SK-N-SH (cell line): Measurements from ENCODE around the gene PDLIM5. TPM values are rescaled to one million over a fixed set of nuclear protein-coding genes. Genes with fewer than 3 reads are reported as not detected.

Source experiments
- CTCF ChIA-PET: fragments of 300-600, 350-600 bp; formaldehyde crosslinking; extraction: SDS; loops from one replicate; lab custom pipeline; 2021; lab: Yijun Ruan, JAX
- POLR2A ChIA-PET: fragments of 350-600 bp; sonication (Branson Sonifier 250); formaldehyde crosslinking; extraction: SDS; loops from one replicate; lab custom pipeline; 2020; ENCODE audit warnings: antibody characterized with exemption, inconsistent platforms; lab: Yijun Ruan, JAX
- DNase-seq: peaks from one replicate; pipeline ENCODE4 v3.0.0; 2012
- H2AFZ ChIP-seq: fragments of 200-600 bp; sonication (generic); 2 replicates; pipeline ENCODE4 v1.8.1; 2016; ENCODE audit warnings: antibody characterized with exemption, mild to moderate bottlenecking, low read depth
- H3F3A ChIP-seq: fragments of 200-600 bp; sonication (generic); replicated peaks from 2 replicates; pipeline ENCODE3; 2016; ENCODE audit warnings: antibody characterized with exemption, mild to moderate bottlenecking; ENCODE audit not compliant: insufficient read depth
- H3K27ac ChIP-seq, 2 experiments: fragments of 200-500 bp in 1 of 2; fragments of 200-600 bp in 1 of 2; sonication (Bioruptor generic) in 1 of 2; sonication (generic), shearing (Covaris generic) in 1 of 2; 2 replicates each; pipeline versions ENCODE4 v1.5.1 to v1.6.1; 2014 to 2016; ENCODE audit warnings: low read depth in 2 of 2, inconsistent platforms in 1 of 2, low read length in 1 of 2, mild to moderate bottlenecking in 1 of 2, mixed read lengths in 1 of 2
- H3K27me3 ChIP-seq: fragments of 200-600 bp; sonication (generic), shearing (Covaris generic); 2 replicates; pipeline ENCODE4 v1.6.1; 2016; ENCODE audit warnings: mixed run types; ENCODE audit not compliant: insufficient read depth
- H3K36me3 ChIP-seq, 2 experiments: fragments of 200-500 bp in 1 of 2; fragments of 200-600 bp in 1 of 2; sonication (Bioruptor generic) in 1 of 2; sonication (generic) in 1 of 2; replicated peaks in 1 of 2; 2 replicates each; pipeline versions ENCODE3 to v1.5.1; 2014 to 2016; ENCODE audit warnings: low read length in 1 of 2, mild to moderate bottlenecking in 1 of 2; ENCODE audit not compliant: insufficient read depth in 2 of 2, control insufficient read depth in 1 of 2
- H3K4me1 ChIP-seq, 2 experiments: fragments of 200-500 bp in 1 of 2; fragments of 200-600 bp in 1 of 2; sonication (Bioruptor generic) in 1 of 2; sonication (generic), shearing (Covaris generic) in 1 of 2; 2 replicates each; pipeline versions ENCODE4 v1.5.1 to v1.6.1; 2014 to 2016; ENCODE audit warnings: low read depth in 1 of 2, low read length in 1 of 2, mixed run types in 1 of 2; ENCODE audit not compliant: insufficient read depth in 2 of 2, control insufficient read depth in 1 of 2
- H3K4me2 ChIP-seq: fragments of 200-600 bp; sonication (generic), shearing (Covaris generic); 2 replicates; pipeline ENCODE4 v1.6.1; 2017; ENCODE audit warnings: mixed run types
- H3K4me3 ChIP-seq, 2 experiments: fragments of 200-500 bp in 1 of 2; fragments of 200-600 bp in 1 of 2; sonication (Bioruptor generic) in 1 of 2; sonication (generic), shearing (Covaris generic) in 1 of 2; 2 replicates each; pipeline versions ENCODE4 v1.5.1 to v1.8.1; 2014 to 2016; ENCODE audit warnings: low read depth in 2 of 2, inconsistent platforms in 1 of 2, low read length in 1 of 2, mild to moderate bottlenecking in 1 of 2, mixed read lengths in 1 of 2, moderate library complexity in 1 of 2
- H3K79me2 ChIP-seq: fragments of 200-600 bp; sonication (generic); 2 replicates; pipeline ENCODE4 v1.8.1; 2017; ENCODE audit warnings: mild to moderate bottlenecking; ENCODE audit not compliant: insufficient read depth
- H3K9ac ChIP-seq: fragments of 200-600 bp; sonication (generic); 2 replicates; pipeline ENCODE4 v1.6.1; 2017; ENCODE audit warnings: mixed run types
- H3K9me2 ChIP-seq: fragments of 200-600 bp; sonication (generic); 2 replicates; pipeline ENCODE4 v1.6.1; 2017; ENCODE audit warnings: mixed run types
- H3K9me3 ChIP-seq: fragments of 200-600 bp; sonication (generic); 2 replicates; pipeline ENCODE4 v1.6.1; 2017; ENCODE audit warnings: mixed run types, mild to moderate bottlenecking, moderate library complexity
- H4K20me1 ChIP-seq: fragments of 200-600 bp; sonication (generic); 2 replicates; pipeline ENCODE4 v1.6.1; 2017; ENCODE audit warnings: mild to moderate bottlenecking, mixed run types; ENCODE audit not compliant: insufficient read depth
- CHD2 ChIP-seq: fragments of 150-350 bp; IDR thresholded peaks from 2 replicates; pipeline ENCODE4 v1.6.1; 2018; ENCODE audit warnings: low read length; ENCODE audit not compliant: partially characterized antibody
- EP300 ChIP-seq, 2 experiments: IDR thresholded peaks; 2 replicates each; pipeline versions ENCODE4 v1.4.0 to v1.6.1; 2012; ENCODE audit warnings: borderline replicate concordance in 1 of 2, low read depth in 1 of 2, low read length in 1 of 2
- EZH2phosphoT487 ChIP-seq: fragments of 200-600 bp; sonication (generic); IDR thresholded peaks from 2 replicates; pipeline ENCODE4 v1.6.1; 2017; ENCODE audit warnings: low read depth, mixed run types, mild to moderate bottlenecking, antibody characterized with exemption, moderate library complexity, borderline replicate concordance
- FOSL2 ChIP-seq: IDR thresholded peaks from 2 replicates; pipeline ENCODE4 v1.4.0; 2012; ENCODE audit warnings: low read depth, mild to moderate bottlenecking, moderate library complexity, borderline replicate concordance
- FOXJ3 ChIP-seq: sonication (generic); formaldehyde crosslinking; IDR thresholded peaks from 2 replicates; pipeline ENCODE4 v1.5.1; 2020; ENCODE audit warnings: mild to moderate bottlenecking, missing genetic modification reagents
- GABPA ChIP-seq: IDR thresholded peaks from 2 replicates; pipeline ENCODE4 v1.4.0; 2012; ENCODE audit warnings: low read depth, mild to moderate bottlenecking
- JUND ChIP-seq: IDR thresholded peaks from 2 replicates; pipeline ENCODE4 v1.4.0; 2012
- MAX ChIP-seq: IDR thresholded peaks from 2 replicates; pipeline ENCODE4 v1.4.0; 2012; ENCODE audit warnings: low read depth
- MEF2A ChIP-seq: IDR thresholded peaks from 2 replicates; pipeline ENCODE4 v1.4.0; 2012; ENCODE audit warnings: low read depth, borderline replicate concordance
- MXI1 ChIP-seq: IDR thresholded peaks from 2 replicates; pipeline ENCODE4 v1.6.1; 2012; ENCODE audit warnings: mild to moderate bottlenecking, low read depth, low read length, improper control_type of control experiment
- NFIC ChIP-seq: IDR thresholded peaks from 2 replicates; pipeline ENCODE4 v1.4.0; 2012; ENCODE audit warnings: borderline replicate concordance
- PBX3 ChIP-seq: IDR thresholded peaks from 2 replicates; pipeline ENCODE4; 2012
- RCOR1 ChIP-seq: fragments of 150-350 bp; IDR thresholded peaks from 2 replicates; pipeline ENCODE4 v1.6.1; 2017; ENCODE audit warnings: antibody characterized with exemption, low read length
- REST ChIP-seq: IDR thresholded peaks from 2 replicates; pipeline ENCODE4 v1.6.1; 2012; ENCODE audit warnings: mild to moderate bottlenecking, low read depth, low read length, moderate library complexity
- RXRA ChIP-seq: IDR thresholded peaks from 2 replicates; pipeline ENCODE4 v1.4.0; 2012; ENCODE audit warnings: low read depth, mild to moderate bottlenecking, borderline replicate concordance
- TCF12 ChIP-seq: IDR thresholded peaks from 2 replicates; pipeline ENCODE4 v1.4.0; 2012
- TEAD4 ChIP-seq: IDR thresholded peaks from 2 replicates; pipeline ENCODE4 v1.4.0; 2012; ENCODE audit warnings: mild to moderate bottlenecking, borderline replicate concordance; ENCODE audit not compliant: insufficient read depth
- YY1 ChIP-seq: IDR thresholded peaks from 2 replicates; pipeline ENCODE4 v1.4.0; 2012; ENCODE audit warnings: low read depth, mild to moderate bottlenecking
- ZBTB33 ChIP-seq: IDR thresholded peaks from 2 replicates; pipeline ENCODE4 v1.4.0; 2012; ENCODE audit warnings: low read depth, borderline replicate concordance
- WGBS: methylation state at CpG from one replicate; pipeline ENCODE4 v1.1.6; 2017; ENCODE audit warnings: low lambda C conversion rate; 5-methylcytosine and 5-hydroxymethylcytosine counted together
- polyA plus RNA-seq, 3 experiments: library from polyadenylated mRNA; depleted of rRNA; stranded (reverse); fragments of >200 nt; gene quantifications; 2 replicates each; pipeline ENCODE4 v1.2.3, GENCODE V29; 2012

The PDLIM5 gene
- polyA plus RNA-seq, 1 of the 3 experiments (the other 2 are of a cell fraction) = 36.7 TPM

GRCh38 chr4:94588896-94589693 lies 137.4 kb downstream of the PDLIM5 start:
- 78% methylated on average over 1 of the region's 1 CpG for WGBS
- Histone ChIP-seq H3K36me3 (peaks cover 0 to 74% of the 10 kb centered on the region in 2 experiments), H3K9ac (no peak overlapping the region), H3K4me2 (peak overlapping the region; percentile 48; the same call in 1 of the 2 replicates), H3K9me2 (no peaks in the 10 kb centered on the region), H4K20me1 (no peaks in the 10 kb centered on the region), H3K79me2 (peaks cover 31% of the 10 kb centered on the region; the same call in 1 of the 2 replicates), H2AFZ (no peak overlapping the region), H3K27ac (peak overlapping the region in 1 of 2 experiments; percentile 81; a peak in 2 of 4 replicates), H3K4me1 (peaks cover 0 to 6% of the 10 kb centered on the region in 2 experiments; a peak in 1 of 4 replicates), H3F3A (peaks cover 25% of the 10 kb centered on the region), H3K9me3 (no peaks in the 10 kb centered on the region), H3K4me3 (no peak overlapping the region), H3K27me3 (no peaks in the 10 kb centered on the region)
- TF ChIP-seq REST (no peak), YY1 (no peak), MEF2A (no peak), FOXJ3 (no peak), TCF12 (peak; percentile 54; the same call in 1 of the 2 replicates), NFIC (0 out of 2 replicates have a peak, but pooled peaks have one; percentile 12), MAX (no peak), PBX3 (peak; percentile 76), RCOR1 (no peak), JUND (0 out of 2 replicates have a peak, but pooled peaks have one; percentile 23), EP300 (IDR thresholded peaks at IDR 0.05; ENCODE audit: borderline replicate concordance in 1 of 2, low read depth in 1 of 2, low read length in 1 of 2) (peak in 1 of 2 experiments; percentile 21; a peak in 1 of 4 replicates), GABPA (no peak), FOSL2 (peak; percentile 18; the same call in 1 of the 2 replicates), EZH2phosphoT487 (no peak), CHD2 (no peak), RXRA (0 out of 2 replicates have a peak, but pooled peaks have one; percentile 41), TEAD4 (peak; percentile 28; the same call in 1 of the 2 replicates), MXI1 (no peak), ZBTB33 (no peak)
- DNase-seq = no peak
- POLR2A ChIA-PET = no interaction called here
- CTCF ChIA-PET = interaction anchor here (1.0 kb wide), 1 partner anchor 182 kb away, joined by 3 read pairs; no protein-coding TSS in a partner anchor
